Measurements from ENCODE around the gene BYSL. TPM values are rescaled to one million over a fixed set of nuclear protein-coding genes. Genes with fewer than 3 reads are reported as not detected.

BYSL gene
- total and polyA plus RNA-seq, 3 donors from 2014 or later = 13.7 to 20.5 (median 18.7) TPM

DNA sequence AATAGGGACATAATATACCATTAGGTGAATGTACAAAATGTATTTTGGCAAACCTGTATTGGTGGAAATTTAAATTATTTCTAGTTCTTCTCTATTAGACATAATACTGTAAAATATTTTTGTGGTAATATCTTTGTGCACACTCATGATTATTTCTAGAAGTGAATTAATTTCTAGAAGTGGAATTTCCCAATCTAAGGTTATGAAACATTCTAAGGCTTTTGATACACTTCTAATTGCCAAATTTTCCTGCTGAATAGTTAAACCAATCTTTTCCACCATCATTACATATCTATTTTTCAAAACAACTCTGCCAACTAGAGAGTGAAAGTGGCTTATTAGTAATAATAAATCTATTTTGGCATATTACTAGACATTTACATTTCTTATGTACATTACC lies 22.2 kb downstream of the BYSL start:
- no peak overlapping the region for H3K27ac ChIP-seq
- no peak for DNase-seq
- no peaks in the 10 kb centered on the region for H3K27me3 ChIP-seq
- H3K4me1 ChIP-seq = peaks cover 28% of the 10 kb centered on the region
- TF ChIP-seq, protein P1, sequence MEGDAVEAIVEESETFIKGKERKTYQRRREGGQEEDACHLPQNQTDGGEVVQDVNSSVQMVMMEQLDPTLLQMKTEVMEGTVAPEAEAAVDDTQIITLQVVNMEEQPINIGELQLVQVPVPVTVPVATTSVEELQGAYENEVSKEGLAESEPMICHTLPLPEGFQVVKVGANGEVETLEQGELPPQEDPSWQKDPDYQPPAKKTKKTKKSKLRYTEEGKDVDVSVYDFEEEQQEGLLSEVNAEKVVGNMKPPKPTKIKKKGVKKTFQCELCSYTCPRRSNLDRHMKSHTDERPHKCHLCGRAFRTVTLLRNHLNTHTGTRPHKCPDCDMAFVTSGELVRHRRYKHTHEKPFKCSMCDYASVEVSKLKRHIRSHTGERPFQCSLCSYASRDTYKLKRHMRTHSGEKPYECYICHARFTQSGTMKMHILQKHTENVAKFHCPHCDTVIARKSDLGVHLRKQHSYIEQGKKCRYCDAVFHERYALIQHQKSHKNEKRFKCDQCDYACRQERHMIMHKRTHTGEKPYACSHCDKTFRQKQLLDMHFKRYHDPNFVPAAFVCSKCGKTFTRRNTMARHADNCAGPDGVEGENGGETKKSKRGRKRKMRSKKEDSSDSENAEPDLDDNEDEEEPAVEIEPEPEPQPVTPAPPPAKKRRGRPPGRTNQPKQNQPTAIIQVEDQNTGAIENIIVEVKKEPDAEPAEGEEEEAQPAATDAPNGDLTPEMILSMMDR (IDR thresholded peaks at IDR 0.05) = no peak
- TF ChIP-seq POLR2A (IDR thresholded peaks at IDR 0.05) = no peak
- H3K9me3 ChIP-seq = no peaks in the 10 kb centered on the region
- intact Hi-C loops (cut with DNase I; ENCODE audit: low total_unique reads) = no loop called here
- no peaks in the 10 kb centered on the region for H3K36me3 ChIP-seq (ENCODE audit: low read depth, missing control alignments)
- no peak overlapping the region for H3K4me3 ChIP-seq

DNA sequence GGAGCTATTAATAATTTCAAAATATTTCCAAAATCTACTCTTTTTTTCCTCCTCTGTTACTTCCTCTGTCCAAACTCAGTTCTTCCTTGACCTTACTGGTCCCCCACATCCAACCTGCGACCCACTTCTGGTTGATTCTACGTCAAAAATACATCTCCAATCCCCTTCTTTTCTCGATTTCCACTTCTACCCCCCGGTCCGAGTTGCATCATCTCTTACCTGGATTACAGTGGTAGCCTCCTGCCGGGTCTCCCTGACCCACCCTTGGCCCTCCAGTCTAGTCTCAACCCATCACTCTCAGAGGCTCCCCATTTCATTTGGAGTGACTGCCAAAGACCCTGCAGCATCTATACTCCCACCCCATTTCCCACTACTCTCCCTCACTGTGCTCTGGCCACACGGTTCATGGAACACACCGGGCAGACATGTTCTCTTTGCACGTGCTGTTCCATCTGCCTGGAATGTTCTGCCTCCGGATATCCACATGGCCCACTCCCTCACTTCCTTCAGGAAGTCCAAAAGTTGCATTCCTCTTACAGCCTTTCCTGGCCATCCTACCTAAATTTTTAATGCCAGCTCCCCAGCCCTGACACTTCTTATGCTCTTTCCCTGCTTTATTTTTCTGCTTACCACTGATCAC lies 26.4 kb downstream of the BYSL start:
- Histone ChIP-seq H3K4me1 (no peaks in the 10 kb centered on the region), H3K4me3 (no peak overlapping the region), H3K36me3 (ENCODE audit: low read depth, missing control alignments) (no peaks in the 10 kb centered on the region), H3K27ac (no peak overlapping the region), H3K9me3 (no peaks in the 10 kb centered on the region), H3K27me3 (no peaks in the 10 kb centered on the region)
- DNase-seq = no peak
- 90% methylated on average over 10 of the region's 10 CpGs for WGBS, 2 donors
- intact Hi-C loops (cut with DNase I; ENCODE audit: low total_unique reads) = no loop called here
- TF ChIP-seq, protein P1 (IDR thresholded peaks at IDR 0.05) = no peak
- TF ChIP-seq POLR2A (IDR thresholded peaks at IDR 0.05) = no peak

DNA sequence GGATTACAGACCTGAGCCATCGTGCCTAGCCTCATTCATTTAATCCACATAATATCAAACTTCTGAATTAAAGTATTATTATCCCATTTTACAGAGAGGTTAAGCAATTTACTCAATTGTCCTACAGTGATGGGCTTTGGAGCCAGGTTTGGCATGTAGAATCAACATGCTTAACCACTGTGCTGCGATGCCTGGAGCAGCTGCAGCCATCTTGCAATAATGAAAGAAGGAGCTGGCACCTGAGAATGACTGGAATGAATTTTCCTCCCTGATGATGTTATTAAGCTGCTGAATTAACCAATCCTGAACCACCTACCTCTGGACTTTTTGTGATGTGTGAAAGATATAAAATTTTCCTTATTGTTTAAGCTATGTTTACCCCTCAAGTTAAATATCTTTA lies 33.4 kb downstream of the BYSL start:
- 95 to 97% methylated on average over 2 of the region's 2 CpGs for WGBS, 2 donors
- TF ChIP-seq, protein P1 (IDR thresholded peaks at IDR 0.05) = no peak
- TF ChIP-seq POLR2A (IDR thresholded peaks at IDR 0.05) = no peak

DNA sequence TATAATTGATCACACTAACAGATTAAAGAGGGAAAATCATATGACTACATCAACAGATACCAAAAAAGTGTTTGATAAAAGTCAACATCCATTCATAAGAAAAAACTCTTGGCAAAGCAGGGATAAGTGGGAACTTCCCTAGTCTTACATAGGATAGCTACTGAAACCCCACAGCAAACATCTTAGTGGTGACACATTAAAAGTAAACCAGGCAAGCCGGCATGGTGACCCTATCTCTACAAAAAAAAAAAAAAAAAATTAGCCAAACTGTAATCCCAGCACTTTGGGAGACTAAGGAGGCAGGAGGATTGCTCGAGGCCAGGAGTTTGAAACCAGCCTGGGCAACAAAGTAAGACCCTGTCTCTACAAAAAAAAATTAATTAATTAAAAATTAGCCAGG lies 34.1 kb downstream of the BYSL start:
- intact Hi-C loops (cut with DNase I; ENCODE audit: low total_unique reads) = no loop called here
- H3K9me3 ChIP-seq = no peaks in the 10 kb centered on the region
- WGBS, 2 donors = 83 to 91% methylated on average over 2 of the region's 2 CpGs
- no peaks in the 10 kb centered on the region for H3K36me3 ChIP-seq (ENCODE audit: low read depth, missing control alignments)
- TF ChIP-seq, protein P1 (IDR thresholded peaks at IDR 0.05) = no peak
- TF ChIP-seq POLR2A (IDR thresholded peaks at IDR 0.05) = no peak
- H3K27ac ChIP-seq = no peak overlapping the region
- H3K4me3 ChIP-seq = no peak overlapping the region
- no peaks in the 10 kb centered on the region for H3K27me3 ChIP-seq
- DNase-seq = no peak
- no peaks in the 10 kb centered on the region for H3K4me1 ChIP-seq

More for the DNA sequence above, 33.4 kb downstream of the BYSL start:
- Histone ChIP-seq H3K27me3 (no peaks in the 10 kb centered on the region), H3K27ac (no peak overlapping the region), H3K4me3 (no peak overlapping the region), H3K4me1 (no peaks in the 10 kb centered on the region), H3K9me3 (no peaks in the 10 kb centered on the region), H3K36me3 (ENCODE audit: low read depth, missing control alignments) (no peaks in the 10 kb centered on the region)
- DNase-seq = no peak
- intact Hi-C loops (cut with DNase I; ENCODE audit: low total_unique reads) = no loop called here

DNA sequence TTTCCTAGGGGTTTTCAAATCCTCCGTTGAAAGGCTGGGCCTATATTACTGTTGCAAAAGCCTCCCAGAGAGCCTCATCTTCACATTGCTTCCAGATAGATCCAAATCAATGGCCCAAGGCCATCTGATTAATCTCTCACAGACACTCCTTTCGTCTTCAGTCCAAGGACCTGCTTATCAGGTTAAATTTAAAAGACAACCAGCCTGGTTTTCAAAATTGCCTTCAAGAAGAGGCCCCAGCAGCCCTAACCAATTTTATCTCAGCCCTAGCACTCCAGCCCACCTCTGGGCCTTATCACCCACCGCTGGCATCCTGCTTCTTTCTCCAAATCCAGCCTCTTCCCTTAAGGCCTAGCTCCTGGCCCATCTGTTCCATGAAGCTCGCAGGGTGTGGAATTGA lies 35.8 kb downstream of the BYSL start:
- Histone ChIP-seq H3K27ac (no peak overlapping the region), H3K4me1 (no peaks in the 10 kb centered on the region), H3K27me3 (no peaks in the 10 kb centered on the region), H3K4me3 (no peak overlapping the region), H3K36me3 (ENCODE audit: low read depth, missing control alignments) (no peaks in the 10 kb centered on the region), H3K9me3 (no peaks in the 10 kb centered on the region)
- 64 to 81% methylated on average over 4 of the region's 4 CpGs for WGBS, 2 donors
- TF ChIP-seq POLR2A (IDR thresholded peaks at IDR 0.05) = no peak
- intact Hi-C loops (cut with DNase I; ENCODE audit: low total_unique reads) = no loop called here
- no peak for DNase-seq

Data from testis (tissue), 3 donors.